ENCODE data around the gene MPEG1.
A peak's percentile ranks its signal among the peaks of the same experiment; 100 is the strongest.

The MPEG1 gene

DNA sequence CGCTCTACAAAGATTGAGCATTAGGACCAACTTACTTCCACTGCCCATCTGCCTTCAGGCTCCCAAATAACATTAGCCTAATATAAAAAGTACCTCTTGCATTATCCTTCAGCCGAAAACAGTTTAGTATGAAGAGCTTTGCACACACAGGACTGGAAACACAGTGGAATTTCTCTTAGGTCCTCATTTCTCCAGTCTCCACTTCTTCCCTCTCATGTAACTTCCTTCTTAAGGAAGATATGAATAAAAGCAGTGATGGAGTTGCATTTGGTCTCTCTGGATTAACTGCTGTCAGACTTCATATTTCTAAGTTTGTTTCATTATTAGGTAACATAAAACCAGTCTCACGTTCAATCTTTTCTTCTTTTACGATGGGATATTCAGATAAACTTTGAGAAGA, 5.6 kb upstream of the MPEG1 start:
- DNase-seq, result no peak

DNA sequence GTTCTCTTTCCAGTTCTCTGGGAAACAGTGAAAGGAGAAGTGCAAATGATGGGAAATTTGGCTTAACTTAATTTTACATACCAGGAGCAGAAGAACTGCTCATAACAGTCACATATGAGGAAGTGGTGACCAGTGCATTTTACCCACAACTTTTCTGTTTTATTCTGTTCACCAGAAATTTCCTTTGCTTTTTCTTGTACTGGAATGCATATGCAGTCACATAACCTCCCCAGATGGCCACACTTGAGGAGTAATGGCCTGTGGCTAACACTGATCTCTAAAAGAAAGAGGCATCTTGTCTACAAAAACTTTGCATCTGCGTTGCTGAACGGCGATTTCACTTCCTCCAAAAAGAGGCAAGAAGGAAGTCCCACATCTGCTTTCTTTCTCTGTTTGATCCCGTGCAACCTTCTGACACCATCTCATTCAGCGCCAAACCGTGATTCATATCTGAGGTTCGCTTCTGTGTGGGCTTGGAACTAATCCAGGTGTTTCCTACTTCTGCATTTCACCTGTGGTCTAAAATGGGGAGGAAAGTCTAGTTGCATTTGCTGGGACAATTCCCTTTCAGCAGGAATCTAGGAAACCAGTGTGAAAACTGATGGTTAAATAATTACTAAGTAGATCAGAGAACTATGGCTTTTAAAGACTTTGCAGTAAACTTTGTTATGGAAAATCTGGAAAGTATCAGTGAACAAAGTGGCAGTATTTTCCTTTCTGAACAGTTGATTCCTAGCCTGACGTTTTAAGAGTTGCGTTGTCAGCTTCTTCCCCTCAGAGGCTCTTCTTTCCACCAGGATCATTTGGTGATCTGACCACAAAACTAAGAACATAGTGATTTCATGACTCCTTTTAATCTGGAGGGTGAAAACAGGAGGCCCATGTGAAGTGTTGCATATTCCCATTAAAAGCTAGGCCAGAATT, 4.2 kb upstream of the MPEG1 start:
- DNase-seq, result peak in 4 of 56 donors; percentile 10 to 49 (median 36)

DNA sequence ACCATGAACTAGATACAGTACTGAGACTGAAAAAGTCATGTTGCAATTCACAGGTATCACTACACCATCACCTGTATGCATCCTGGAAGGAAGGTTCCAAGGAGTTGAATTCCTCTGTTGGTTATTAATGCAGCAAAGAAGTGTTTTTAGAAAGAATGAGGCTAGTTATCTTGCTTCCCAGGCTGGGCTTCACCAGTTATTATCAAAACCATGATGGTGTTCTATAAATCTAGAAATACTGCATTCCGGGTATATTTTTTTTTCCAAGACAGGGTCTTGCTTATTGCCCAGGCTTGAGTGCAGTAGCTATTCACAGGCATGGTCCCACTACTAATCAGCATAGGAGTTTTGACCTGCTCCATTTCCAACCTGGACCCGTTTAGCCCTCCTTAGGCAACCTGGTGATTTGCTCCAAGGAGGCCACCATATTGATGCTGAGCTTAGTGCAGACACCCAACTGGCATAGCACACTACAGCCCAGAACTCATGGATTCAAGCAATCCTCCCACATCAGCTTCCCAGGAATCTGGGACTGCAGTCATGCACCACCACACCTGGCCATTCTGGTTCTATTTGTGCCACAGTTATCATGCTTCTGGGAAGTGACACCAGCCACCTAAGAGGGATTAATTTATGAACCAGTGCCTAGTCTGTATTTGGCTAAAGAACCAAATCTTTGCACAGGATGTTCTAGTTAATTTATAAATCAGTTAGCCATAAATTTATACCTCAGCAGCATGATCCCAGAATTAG, 1.6 kb upstream of the MPEG1 start:
- no peak for DNase-seq

DNA sequence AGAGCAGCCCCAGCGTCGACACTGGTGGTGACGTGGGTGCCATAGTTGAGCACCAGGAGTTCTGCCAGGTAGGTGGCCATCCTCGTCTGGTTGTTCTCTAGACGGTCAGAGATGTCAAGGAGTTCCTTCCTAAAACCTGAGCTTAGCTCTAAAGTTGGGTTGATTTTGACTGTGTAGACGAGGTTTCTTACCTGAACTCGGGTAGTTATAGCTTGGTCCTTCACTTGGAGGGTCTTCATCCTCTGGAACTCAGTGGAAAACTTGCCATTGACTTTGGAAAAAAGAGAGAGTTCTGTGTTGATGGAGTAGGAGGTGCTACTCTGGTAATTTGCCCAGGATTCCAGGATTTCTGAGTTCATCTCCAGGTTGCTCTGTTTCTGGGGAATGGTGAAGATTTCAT, 505 bp downstream of the MPEG1 start:
- no peak for DNase-seq

DNA sequence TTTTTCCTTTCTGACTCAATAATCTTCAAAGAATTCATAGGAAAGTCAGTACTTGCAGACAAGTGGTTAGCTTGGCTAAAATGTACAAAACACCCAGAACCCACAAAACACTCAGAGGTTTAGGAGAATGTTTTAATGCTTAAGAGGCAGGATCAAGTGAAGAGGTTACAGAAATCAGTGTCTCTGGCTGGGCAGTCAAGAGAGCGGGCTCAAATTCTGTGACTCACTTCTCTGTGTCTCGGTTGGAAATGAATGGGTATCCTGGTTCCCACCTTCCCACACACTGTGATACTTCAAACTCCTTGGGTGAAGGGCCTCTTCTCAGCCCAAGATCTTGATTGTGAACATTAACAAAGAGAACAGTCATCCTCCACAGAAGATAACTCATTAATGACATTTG, 3.8 kb downstream of the MPEG1 start:
- no peak for DNase-seq

DNA sequence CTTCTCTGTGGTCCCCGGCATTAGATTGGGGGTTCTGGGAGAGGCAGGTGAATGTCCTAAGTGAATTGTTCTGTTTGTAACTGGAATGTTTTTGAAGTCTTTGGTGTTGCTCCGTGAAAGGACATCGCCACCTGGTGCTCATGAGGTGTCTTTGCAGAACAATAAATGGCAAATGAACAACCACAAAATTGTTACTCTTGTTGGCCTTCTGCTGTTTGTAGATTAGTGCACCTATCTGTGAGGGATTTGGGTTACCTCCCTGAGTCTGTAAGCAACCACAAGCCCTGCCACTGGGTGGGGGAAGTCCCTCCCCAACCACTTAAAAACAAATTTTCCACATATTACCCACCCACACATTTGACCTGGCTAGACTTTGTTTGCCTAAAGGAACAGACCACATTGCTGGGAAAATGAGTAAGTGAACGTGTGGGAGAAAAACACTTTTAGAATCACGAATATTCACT, 4.7 kb downstream of the MPEG1 start:
- peak in 17 of 56 donors; percentile 11 to 70 (median 28) for DNase-seq

DNA sequence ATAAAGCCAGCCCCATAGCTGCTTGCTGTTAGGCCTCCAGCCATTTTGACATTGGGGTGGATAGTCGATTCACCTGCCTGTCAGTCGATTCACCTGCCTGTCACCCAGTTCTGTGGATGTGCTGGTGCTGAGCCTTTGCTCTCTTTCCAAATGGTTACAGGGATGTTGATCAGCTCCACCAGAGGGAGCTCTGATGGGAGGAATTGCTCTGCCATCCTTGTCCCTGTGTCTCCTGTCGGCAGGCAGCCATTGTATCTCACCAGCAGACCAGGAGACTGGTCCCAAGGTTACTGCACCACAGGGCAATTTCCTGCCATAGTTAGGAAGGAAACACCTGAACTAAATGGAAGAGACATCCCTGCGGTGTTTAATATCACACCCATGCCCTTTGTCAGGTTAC, 6.1 kb downstream of the MPEG1 start:
- DNase-seq, result peak in 19 of 56 donors; percentile 15 to 45 (median 28)

DNA sequence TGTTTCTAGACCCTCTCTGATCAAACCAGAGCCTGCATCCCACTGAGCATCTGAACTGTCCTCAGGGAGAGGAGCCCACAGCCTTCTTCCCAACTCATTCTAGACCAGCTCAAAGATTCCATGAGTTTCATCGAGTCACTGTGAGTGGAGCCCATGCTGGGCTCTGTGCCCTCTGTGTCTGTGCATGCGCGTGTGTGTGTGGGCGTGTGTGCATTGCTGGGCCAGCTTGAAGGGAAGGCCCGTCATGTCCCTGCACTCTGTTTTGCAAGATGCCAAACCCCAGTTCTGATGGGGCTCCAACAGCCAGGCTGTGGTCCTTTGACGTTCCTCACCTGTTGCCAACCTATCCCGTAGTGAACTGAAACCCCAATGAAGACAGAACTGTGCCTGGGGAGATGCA, 7.1 kb downstream of the MPEG1 start:
- no peak for DNase-seq

DNA sequence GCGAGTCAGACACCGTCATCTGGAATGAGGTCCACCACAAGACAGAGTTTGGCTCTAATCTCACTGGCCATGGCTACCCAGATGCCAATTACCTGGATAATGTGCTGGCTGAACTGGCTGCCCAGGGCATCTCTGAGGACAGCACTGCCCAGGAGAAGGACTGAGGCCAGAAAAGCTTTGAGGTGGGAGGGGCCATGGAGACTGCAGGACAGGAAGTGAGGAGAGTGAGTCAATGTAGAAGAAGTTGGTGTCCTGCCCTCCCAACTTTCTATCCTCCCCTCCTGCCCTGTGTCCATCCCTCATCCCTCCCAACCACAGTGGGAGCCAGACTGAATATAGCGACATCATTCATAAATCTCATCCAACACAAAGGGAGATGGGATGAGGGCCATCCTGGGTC, 8.0 kb downstream of the MPEG1 start:
- DNase-seq, result no peak

DNA sequence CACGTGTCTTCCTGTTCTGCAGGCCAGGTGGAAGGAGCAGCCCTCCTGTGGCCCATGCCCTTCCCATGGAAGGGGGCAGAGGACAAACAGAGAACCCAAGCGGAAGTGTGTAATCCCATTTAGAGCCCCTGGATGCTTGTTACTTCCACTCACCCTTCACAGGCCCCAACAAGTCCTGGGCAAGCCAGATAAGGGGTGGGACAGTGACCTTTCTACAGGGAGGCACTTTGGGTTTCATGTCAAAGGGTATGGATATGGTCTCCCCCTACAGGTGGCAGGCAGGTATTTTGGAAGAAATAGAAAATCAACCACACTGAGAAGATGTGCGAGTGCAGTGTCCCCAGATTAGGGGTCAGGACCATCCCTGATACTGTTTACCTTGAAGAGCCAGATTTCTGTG, 11.4 kb downstream of the MPEG1 start:
- no peak for DNase-seq

DNA sequence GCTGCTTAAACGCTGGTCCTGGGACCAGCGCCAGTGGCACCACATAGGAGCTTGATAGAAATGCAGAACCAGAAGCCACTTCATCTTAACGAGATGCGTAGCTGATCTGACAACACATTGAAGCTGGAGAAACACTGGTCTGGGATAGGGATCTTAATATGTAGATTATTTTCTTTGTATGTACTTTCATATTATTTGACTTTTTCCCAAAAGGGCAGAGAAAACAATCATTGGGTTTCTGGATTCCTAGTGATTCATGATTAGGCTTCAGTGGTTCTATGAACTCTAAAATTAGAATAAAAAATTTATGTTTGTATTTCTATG, 12.3 kb downstream of the MPEG1 start:
- no peak for DNase-seq

DNA sequence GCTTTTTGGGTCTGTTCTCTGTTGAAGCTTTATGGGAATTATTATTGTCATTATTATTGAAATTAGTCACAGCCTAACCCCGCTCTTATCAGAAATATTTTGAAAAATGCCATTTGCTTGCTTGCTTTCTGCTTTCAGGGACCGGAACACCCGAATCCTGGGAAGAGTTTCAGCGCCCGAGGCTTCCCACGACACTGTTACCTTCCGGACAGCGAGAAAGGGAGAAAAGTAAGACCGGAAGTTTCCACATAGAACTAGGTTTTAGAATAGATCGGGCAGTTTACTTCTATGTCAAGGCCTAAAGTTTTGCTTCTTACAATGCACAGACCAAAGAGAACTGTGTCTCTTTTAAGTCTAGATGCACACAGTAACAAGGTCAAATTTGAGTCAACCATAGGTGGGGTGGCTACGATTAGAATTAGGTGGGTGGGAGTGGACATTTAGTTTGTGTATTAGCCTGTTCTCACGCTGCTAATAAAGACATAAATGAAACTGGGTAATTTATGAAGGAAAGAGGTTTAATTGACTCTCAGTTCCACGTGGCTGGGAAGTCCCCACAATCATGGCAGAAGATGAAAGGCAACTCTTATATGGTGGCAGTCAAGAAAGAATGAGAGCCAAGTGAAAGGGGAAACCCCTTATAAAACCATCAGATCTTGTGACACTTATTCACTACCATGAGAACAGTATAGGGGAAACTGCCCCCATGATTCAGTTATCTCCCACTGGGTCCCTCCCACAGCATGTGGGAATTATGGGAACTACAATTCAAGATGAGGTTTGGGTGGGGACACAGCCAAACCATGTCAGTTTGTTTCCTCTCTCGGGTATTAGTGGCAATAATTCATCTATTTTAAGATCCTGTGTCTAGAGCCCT, 12.9 kb downstream of the MPEG1 start:
- no peak for DNase-seq

DNA sequence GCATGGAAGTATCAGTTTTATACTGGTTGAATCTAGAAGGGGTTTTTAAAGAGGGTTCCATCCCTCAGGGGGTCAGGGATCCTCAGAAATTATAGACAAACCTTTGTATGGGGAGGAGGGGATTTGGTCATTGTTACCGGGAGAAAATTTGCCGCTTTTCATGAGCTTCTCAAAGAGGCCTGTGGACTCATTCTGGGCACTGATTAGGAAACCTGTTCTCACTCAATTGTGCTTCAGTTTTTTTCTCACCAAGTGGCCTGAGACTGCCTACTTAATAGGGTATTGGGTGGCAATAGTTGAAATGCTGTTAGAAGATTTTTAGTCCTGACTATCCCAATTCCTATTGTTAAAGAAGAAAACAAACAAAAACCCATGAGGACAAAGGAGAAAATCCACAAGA, 14.0 kb downstream of the MPEG1 start:
- no peak for DNase-seq

DNA sequence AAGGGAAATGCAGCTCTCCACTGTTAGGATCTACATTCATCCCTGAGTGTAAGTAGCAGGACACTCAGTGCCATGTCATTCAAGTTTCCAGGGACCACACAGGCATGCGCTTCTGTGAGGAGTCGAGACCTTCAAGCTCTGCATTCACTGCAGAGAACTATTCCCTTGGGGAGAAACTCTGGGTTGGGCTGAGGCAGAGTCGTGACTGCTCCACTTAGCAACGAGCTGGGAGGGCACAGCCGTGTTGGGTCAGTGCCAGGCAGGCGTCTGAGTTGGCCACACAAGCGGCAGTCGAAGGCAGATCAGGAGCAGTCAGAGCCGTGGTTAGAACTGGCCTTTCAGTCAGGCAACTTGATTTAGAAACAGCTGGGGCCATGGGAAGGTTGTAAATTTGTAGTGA, 14.7 kb downstream of the MPEG1 start:
- DNase-seq, result peak in 51 of 56 donors; percentile 19 to 85 (median 69)

DNA sequence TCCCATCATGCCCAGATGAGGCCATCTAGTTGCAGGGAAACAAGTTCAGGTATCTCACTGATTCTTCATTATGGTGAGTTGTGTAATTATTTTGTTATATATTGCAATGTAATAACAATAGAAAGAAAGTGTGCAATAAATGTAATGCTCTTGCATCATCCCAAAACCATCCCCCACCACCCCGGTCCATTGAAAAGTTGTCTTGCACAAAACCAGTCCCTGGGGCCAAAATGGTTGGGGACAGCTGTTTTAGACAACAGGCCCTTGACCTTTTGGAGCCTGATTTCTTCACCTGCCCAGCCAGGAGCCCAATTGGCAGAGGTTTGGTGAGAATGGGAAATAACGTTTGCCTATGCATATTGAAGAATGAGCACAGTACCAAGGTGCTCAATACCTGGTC, 15.9 kb downstream of the MPEG1 start:
- no peak for DNase-seq

DNA sequence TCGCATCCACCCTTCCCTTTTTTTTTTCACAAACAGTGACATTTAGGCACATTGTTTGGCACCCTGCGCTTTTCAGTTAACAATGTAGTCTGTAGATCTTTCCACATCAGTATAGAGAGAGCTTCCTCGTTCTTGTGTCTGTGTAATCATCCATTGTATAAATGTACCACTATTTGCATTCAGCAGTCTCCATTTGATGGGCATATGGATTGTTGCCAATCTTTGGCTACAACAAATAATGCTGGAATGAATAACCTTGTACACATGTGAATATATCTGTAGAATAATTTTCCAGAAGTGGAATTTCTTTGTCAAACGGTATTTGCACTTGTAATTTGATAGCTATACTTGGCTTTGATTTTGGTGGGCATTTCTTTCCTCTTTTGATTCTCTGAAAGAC, 17.1 kb downstream of the MPEG1 start:
- DNase-seq, result no peak

DNA sequence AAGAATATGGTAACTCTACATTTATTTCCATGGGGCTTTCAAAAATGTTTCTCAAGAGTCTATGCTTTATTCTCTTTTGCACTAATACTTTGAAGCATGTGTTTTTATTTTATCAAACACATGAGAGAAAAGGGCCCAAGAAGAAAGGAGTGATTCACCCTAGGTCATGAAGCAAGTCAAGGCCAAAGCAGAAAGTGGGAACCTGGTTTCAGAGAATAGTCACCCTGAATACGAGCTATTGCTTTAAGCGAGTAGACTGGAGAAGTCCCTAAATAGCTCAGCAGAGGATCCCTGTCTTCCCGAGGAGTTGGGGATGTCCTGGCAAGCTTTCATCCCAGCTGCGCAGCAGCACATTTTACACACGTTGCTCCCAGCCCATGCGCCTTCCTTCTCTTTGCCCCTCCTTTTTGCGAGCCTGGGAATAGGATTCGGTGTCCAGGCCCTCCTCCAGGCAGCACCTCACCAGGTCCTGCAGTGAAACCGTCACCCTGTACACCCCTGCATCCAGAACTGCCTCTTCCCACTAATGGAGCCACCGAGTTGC, 19.1 kb downstream of the MPEG1 start:
- no peak for DNase-seq

DNA sequence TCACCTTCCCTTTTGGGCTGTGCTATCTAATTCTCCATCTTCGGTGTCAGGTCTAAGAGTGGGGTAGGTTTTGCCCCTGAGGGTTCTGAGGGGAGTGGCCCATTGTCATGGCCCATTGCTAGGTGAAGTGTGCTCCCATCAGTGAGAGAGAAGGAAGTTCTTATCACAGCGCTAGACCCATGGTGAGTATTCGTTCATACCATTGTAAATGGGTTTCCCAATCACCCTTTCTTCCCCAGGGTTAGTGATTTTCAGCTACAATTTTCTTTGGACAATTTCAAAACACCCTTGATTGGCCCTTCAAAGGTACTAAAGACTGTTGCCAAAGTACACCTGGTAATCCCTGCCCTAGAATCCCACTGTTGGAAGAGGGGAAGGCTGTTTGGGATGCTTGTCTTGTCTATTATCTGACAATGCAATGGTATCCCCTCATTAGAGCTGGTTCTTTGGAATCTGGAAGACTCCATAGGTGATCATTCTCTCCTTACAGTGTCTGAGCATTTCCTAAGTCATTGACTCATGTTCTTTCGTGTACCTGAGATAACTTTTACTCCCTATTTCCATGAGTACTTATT, 20.2 kb downstream of the MPEG1 start:
- DNase-seq, result no peak

DNA sequence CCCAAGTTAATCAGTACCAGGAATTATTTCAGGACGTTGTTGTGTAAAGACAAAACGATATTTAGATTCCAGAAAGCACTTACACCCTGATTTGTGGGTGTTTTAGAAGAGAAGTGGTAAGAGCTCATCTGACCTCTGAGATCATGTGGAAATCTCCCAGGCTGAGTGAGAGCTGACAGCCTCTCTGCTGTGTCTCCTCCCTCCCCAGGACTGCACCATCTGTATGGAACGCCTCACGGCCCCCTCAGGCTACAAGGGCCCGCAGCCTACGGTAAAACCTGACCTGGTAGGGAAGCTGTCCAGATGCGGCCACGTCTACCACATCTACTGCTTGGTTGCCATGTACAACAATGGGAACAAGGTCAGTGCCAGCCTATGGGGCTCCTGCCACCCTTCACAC, 20.8 kb downstream of the MPEG1 start:
- DNase-seq, result no peak

DNA sequence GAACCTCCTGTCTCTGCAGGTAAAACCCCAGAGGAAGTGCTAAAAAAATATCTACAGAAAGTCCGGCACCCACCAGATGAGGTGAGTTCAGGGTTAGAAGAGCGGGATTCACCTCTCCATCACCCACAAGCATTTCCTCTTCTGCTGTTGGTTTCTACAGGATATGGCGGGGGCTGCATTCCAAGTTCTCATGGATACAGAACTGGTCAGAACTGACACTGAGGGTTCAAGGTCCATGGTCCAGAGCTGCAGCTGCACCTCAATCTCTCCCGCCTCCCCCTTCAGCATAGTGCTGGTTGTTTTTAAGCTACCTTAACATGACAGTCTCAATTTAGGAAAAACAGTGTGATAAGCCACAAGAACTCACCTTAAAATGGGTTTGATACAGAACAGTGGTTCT, 21.6 kb downstream of the MPEG1 start:
- DNase-seq, result no peak

DNA sequence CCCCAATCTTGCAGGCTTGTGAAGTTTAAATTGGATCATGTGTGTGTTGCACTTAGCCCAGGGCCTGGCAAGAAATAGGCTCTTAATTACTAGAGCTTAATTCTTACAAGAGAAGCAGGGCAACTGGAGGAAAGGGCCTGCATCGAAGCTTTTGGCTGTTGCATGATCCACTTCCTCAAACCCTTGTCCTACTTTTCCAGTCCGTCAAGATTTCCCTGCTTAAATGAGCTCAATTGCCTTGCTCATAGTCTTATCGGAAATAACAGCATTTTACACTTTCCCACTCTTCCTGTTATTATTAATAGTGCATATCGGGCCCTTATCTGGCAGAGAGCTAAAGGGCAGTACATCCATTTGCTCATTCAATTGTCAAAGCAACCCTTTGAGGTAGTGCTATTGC, 22.7 kb downstream of the MPEG1 start:
- DNase-seq, result no peak
